Right ventricle myocardium inferior (tissue), 1 donor: ENCODE measurements around the gene SLC22A14. TPM values are rescaled to one million over a fixed set of nuclear protein-coding genes. Genes with fewer than 3 reads are reported as not detected.
"Not testable (repeated sequence)": the region's sequence is repeated elsewhere in the genome, so short reads cannot be mapped to it uniquely, and the experiment has no call there.

Experiments used
- ATAC-seq: fragments of 200-7000 bp; cut with Tn5 transposase; one replicate; pipeline ENCODE4 v1.9.1; 2020; ENCODE audit warnings: mild to moderate bottlenecking, moderate library complexity
- DNase-seq: peaks from one replicate; pipeline ENCODE4 v3.0.0; 2021; ENCODE audit errors: missing footprints
- intact Hi-C: fragments of 100-400 bp; cut with DNase I; formaldehyde crosslinking; loops from one replicate; pipeline ENCODE4 v1.11.0; 2022
- long read RNA-seq: library from polyadenylated mRNA; unstranded; transcript quantifications from one replicate; pipeline ENCODE4 v2.0.0, GENCODE V29; 2021
- total RNA-seq: library from RNA; stranded (reverse); fragmentation: NEBNext Ultra II Directional; extraction: Animal tissue kit (Norgen Biotek cat#: 25700); gene quantifications from one replicate; pipeline ENCODE4 v1.2.1, GENCODE V29; 2021
- donor health status: DM: no; HTN: yes; CAD: no; lungs with severe emphysema.

Gene SLC22A14, protein sequence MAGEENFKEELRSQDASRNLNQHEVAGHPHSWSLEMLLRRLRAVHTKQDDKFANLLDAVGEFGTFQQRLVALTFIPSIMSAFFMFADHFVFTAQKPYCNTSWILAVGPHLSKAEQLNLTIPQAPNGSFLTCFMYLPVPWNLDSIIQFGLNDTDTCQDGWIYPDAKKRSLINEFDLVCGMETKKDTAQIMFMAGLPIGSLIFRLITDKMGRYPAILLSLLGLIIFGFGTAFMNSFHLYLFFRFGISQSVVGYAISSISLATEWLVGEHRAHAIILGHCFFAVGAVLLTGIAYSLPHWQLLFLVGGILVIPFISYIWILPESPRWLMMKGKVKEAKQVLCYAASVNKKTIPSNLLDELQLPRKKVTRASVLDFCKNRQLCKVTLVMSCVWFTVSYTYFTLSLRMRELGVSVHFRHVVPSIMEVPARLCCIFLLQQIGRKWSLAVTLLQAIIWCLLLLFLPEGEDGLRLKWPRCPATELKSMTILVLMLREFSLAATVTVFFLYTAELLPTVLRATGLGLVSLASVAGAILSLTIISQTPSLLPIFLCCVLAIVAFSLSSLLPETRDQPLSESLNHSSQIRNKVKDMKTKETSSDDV
- not detected for total RNA-seq
- long read RNA-seq, result 0 reads

DNA sequence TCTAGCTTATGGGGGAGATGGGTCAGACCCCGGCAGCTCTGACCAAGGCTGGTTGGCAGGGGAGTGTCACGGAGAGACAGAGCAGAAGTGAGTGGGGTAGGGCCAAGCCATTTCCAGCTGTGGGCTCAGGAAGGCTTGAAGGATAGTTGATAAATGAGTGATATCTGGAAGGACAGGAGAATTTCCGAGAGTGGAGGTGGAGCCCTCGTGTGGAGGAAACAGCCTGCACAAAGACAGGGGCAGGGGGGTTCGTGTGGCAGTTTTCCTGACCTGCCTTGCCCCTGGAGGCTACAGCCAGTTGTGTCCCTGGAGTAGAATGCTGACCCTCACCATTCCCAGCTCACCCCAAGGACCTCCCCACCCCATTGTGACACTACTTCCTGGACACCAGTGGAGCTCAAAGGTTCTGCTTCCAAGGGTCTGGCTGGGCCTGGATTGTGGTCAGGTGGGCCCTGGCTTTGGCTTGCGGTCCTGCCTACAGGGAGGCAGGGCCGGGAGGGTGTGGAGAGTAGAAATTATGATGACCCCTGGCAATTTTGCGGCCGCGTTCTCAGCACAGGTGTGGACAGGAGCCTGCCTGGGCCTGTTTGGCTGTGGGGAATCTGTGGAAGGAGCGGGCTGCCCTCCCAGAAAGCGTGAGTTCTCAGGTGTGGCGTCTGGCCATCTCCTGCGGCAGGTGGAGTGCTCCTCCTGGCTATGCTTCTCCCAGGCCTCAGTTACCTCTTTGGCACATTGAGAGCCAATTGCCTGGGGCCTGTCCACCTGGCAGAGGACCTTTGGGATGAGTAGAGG, at the start of gene SLC22A14:
Gene SLC22A14 (plus strand): TSS at position 400 of the 792 bp plus-strand sequence. CDS start 23,733 bp downstream, outside the sequence.
- DNase-seq, result no peak
- no peak for ATAC-seq
- intact Hi-C loops, result no loop called here

DNA sequence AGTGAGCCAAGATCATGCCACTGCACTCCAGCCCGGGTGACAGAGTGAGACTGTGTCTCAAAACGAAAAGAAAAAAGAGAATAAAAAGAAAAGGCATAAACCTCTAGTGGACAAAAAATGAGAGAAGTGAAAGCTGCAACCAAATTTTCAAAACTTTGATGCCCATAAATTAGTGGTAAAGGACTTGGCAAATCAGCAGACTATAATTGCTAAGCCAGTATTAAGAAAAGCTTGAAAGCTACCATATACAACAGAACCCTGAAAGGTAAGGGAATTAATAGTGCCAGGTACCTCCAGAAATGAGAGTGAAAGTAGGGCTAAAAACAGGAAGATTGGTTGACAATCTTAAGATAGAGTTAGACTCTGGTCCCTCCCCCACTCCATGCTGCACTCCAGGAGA, 49.4 kb upstream of the SLC22A14 start:
- intact Hi-C loops, result no loop called here
- no peak for DNase-seq
- no peak for ATAC-seq

DNA sequence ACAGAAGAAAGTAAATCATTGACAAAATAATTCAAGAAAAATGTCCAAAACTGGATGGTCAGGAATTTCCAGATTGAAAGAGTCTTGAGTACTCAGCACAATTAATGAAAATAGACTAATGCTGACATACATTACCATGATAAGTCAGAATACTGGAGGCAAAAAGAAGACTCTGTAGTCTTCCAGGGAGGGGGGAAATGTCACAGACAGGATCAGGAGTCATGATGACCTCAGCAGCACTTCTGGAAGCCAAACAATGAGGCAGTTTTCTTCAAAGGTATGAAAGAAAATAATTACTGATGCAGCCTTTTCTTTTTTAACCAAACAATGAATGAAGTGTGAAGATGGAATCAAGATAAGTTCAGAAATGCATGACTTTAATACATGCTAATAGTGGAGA, 46.6 kb upstream of the SLC22A14 start:
- no peak for ATAC-seq
- intact Hi-C loops, result loop anchor here (5.0 kb wide), 1 partner anchor 108 kb away; no protein-coding TSS in a partner anchor
- DNase-seq, result no peak

DNA sequence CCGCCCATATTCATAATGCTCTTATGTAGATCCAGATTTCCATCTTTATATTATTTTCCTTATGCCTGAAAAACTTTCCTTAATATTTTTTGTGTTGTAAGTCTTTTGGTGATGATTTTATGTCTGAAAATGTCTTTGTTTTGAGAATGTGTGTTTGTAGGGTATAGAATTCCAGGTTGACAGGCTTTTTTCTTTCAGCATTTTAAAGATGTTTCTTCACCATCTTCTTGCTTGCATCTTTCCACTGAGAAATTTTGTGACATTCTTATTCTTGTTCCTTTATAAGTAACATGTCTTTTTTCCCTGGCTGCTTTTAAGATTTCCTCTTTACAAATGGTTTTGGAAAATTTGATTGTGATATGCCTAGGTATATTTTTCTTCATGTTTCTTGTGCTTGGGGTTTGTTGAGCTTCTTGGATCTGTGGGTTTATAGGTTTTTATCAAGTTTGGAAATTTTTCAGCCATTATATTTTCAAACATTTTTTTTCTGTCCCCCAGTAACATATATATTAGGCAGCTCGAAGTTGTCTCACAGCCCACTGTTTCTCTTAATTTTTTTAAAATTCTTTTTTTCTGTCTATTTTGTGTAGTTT, 43.6 kb upstream of the SLC22A14 start:
- intact Hi-C loops, result loop anchor here (5.0 kb wide), 1 partner anchor 111 kb away; no protein-coding TSS in a partner anchor
- DNase-seq, result no peak
- ATAC-seq, result no peak

DNA sequence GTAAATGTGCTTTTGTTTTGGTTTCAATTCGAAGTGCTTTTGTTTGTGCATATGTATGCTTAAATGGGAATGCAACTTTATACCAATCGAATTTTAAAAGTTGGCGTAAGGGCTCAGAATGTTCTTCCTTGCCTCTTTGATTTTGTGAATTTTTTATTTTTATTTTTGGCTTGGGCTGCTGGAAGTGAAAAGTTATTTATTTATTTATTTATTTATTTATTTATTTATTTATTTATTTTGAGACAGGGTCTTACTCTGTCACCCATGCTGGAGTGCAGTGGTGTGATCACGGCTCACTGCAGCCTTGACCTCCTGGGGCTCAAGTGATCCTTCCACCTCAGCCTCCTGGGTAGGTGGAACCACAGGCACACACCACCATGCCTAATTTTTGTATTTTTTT, 39.3 kb upstream of the SLC22A14 start:
- ATAC-seq, DNase-seq, intact Hi-C loops: not testable (repeated sequence)

DNA sequence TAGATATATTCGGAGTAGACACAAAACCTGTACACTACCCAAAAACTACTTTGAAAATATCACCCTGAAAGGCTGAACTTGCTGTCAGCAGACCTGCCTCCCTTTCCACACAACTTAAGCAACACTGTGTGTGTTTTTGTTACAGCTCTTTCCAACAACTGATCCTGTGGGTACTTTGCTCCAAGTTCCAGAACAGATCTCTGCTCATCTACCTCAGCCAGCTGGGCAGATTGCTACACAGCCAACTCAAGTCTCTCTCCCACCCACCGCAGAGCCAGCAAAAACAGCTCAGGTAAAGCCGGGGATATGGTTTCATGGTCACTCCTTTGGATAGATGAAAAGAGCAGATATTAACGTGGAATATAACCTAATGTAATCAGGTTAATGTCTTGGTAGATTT, 36.2 kb upstream of the SLC22A14 start:
- no peak for ATAC-seq
- intact Hi-C loops, result no loop called here

DNA sequence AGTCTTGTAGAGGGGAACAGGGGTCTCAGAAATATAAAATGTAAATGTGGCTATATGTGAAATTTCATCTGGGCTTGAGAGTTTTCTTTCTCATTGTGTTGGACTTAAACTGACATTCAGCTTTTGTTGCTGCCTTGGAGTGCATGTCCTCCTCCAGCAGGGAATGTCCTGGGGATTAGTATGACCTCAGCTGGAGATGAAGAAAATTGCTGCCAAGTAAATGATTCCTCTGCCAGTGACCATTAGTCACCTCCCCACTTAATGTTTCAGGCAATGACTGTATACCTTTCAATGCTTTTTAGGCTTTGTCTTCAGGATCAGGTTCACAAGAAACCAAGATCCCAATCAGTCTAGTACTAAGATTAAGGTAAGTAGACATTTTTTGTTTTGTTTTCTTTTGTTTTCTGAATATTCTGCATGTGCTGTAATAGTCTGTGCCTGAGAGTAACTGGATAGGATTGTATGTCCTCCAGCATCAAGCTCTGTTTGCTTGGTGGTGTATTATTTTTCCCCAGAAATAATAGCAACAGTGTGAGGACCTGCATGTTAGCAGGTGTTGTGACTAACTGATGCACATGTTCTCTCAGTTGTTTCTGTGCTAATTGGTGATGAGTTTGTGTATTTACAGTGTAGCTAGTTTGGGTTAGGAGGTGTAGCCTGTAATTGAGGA, 34.6 kb upstream of the SLC22A14 start:
- DNase-seq (no peak), ATAC-seq (peak; percentile 89)
- intact Hi-C loops, result no loop called here

More for the DNA sequence above, 36.2 kb upstream of the SLC22A14 start:
- DNase-seq, result no peak

DNA sequence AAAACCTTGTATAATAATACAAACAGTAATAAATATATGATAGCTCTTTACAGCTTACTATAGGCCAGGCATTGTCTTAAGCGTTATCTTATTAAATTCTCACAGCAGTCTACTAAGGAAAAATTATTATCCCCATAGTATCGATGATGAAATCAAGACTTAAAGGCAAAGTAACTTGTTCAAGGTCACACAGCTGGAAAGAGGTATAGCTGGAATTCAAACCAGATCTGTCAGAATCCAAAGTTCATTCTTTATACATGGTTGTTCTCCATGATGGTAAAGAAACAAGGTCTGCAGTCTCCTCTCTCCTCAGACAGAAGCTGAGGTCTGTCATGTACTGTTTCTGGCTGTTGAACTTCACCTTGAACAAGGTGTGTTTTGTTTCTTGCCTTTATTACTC, 31.9 kb upstream of the SLC22A14 start:
- intact Hi-C loops, result no loop called here
- no peak for DNase-seq
- ATAC-seq, result no peak

DNA sequence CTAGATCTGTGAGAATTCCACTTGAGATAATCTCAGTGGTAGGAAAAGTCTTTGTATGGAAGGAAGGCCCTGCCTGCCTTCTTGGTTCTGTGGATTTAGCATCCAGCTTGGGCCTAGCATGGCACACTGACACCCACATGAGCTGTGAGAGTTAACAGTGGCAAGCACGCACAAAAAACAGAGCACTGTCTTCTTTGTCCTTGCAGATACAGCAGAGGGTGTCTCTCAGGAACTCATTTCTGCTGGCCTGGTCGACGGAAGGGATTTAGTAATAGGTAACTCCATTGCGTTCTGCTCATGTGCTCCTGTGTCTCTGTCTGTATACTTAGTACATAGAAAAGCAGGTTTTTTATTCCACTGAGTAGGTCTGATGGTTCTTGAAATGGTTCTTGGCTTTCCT, 30.9 kb upstream of the SLC22A14 start:
- ATAC-seq (no peak), DNase-seq (no peak)

DNA sequence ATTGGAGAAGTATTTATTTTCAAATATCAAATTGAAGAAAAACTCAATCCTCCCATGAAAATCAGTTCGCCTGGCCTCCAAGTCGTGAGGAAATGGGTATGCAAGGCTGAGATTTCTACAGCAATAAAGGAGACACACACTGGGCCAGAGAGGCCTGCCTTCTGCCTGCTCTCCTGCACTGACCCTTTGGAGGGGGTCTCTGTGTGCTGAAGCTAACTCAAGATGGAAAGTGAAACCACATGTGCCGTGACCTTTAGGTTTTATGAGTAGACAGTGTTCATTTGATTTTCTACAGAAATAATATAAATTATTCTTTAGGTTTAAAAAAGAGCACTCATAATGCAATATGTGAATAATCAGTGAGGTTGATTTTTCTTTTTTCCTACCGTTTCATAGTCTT, 28.4 kb upstream of the SLC22A14 start:
- no peak for DNase-seq
- intact Hi-C loops, result no loop called here
- ATAC-seq, result no peak

More for the DNA sequence above, 30.9 kb upstream of the SLC22A14 start:
- intact Hi-C loops, result no loop called here

DNA sequence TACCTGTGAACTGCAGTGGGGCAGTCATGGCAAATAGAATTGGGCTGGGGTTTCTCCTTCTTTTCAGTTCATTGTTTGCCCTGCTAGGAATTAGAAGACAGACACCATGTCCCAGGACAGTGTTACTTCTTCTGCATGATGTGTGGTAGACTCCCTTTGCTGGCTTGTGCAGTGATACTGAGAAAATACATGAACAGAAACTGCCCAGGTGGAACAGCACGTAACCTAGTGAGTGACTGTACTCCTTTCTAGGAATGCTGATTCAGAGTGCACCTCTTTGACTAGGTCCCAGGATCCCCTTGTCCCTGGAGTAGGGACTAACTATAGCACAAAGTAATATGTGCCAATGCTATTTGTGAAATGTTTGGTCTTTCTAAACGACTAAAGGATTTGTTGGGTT, 27.2 kb upstream of the SLC22A14 start:
- ATAC-seq (no peak), DNase-seq (no peak)
- intact Hi-C loops, result no loop called here

DNA sequence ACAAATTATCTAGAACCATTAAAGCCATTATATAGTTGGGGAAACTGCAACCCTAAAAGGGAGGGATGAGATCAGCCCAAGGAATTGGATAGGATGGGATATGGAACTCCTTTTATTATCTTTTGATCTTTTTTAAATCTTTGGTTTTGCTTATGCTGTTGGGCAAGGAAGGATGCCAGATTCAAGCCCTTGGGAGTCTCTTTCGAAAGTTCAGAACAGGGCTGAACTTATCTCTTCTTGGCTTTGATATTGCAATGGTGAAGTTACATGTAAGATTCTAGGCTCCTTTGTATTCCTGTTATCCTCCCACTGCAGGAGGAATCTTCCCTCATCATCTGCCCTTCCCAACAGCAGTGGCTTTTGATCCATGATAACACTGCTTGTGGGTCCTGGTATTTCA, 26.5 kb upstream of the SLC22A14 start:
- DNase-seq (no peak), ATAC-seq (no peak)
- intact Hi-C loops, result no loop called here

DNA sequence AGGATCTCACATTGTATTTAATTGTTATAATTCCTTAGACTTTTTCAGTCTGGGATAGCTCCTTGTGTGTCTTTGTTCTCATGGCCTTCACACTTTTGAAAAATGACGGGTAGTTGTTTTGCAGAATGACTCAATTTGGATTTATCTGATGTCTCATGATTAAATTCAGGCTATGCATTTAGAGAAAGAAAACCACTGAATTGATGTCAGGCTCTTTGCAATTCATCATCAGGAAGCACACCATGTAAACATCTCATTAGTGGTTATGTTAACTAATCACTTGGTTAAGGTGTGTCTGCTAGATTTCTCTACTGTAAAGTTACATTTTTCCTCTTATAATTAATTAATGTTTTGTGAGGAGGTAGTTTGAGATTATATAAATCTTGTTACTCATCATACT, 24.5 kb upstream of the SLC22A14 start:
- DNase-seq (no peak), ATAC-seq (no peak)
- intact Hi-C loops, result no loop called here

DNA sequence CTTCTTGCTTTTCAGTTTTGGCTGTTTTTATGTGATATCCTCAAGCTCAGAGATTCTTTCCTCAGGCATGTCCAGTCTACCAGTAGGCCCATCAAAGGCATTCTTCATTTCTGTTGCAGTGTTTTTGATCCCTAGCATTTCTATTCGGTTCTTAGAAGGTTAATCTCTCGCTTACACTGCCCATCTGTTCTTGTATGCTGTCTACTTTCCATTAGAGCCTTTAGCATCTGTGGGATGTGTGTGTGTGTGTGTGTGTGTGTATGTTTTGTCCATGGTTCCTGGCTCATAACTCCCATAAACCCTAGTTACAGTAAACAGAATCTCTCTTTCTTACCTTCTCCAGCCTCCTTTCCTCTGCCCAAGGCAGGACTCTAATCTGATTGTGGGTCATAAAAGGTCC, 21.6 kb upstream of the SLC22A14 start:
- intact Hi-C loops, result no loop called here
- no peak for ATAC-seq
- DNase-seq, result no peak

DNA sequence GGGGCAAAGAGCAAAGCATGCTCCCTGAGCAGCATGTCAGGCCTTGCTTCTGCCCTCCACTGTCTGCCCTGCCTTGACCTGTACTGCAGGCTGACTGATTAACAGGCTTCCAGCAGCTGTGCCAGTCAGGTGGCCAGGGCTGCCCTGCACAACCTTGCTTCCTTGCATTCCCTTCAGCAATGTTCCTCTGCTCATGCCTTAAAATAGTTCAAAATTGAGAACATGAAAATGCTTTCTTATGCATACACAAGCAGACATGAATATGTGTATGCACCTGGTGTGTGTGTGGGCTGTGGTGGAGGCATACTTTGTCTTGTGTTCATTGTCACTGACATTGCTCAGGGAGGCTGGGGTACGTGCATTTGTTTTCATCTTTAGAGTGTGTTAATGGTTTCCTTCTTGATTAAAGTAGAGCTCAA, 17.7 kb upstream of the SLC22A14 start:
- intact Hi-C loops, result no loop called here
- DNase-seq (no peak), ATAC-seq (peak; percentile 87)

DNA sequence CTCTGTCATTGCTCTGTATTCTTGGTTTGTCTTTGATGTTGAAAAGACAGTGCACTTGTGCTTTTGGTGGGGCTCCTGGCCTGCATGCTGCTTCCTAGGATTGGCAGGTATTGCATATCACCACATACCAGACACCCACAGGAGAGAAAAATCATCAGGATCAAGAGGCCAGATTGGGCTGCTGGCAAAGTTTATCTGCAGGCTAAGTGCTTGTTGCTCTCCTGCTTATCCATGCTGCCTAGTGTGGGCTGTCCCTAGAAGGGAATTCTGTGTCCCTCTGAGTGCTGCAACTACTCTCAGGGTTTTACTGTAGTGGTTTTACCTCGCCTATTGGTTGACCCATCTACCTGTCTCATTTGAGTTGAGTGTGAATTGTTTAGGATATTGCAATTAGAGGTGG, 17.3 kb upstream of the SLC22A14 start:
- no peak for DNase-seq
- ATAC-seq, result peak; percentile 55
- intact Hi-C loops, result no loop called here

DNA sequence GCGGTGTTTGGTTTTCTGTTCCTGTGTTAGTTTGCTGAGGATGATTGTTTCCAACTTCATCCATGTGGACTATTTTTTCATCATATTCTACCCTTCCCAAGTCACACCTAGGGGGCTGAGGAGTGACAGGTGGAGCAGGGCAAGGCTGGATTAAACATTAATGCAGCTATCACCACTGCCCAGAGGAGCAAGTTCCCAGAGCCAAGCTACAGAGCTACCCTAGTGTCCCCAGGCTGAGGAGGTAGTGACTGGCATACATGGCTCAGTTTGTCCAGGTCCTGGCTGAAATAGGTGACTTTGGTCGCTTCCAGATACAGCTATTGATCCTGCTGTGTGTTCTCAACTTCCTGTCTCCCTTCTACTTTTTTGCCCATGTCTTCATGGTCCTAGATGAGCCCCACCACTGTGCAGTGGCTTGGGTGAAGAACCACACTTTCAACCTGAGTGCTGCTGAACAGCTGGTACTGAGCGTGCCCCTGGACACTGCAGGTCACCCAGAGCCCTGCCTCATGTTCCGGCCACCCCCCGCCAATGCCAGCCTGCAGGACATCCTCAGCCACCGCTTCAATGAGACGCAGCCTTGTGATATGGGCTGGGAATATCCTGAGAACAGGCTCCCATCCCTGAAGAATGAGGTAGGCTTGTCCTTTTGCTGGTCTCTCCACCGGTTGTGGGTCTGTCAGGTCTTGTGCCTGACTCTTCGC, 16.3 kb upstream of the SLC22A14 start, which contains the start of gene SLC22A13:
Gene SLC22A13 (plus strand): TSS at position 209 of the 704 bp plus-strand sequence. CDS start 49 bp downstream, at position 258.
- intact Hi-C loops, result no loop called here
- no peak for ATAC-seq

DNA sequence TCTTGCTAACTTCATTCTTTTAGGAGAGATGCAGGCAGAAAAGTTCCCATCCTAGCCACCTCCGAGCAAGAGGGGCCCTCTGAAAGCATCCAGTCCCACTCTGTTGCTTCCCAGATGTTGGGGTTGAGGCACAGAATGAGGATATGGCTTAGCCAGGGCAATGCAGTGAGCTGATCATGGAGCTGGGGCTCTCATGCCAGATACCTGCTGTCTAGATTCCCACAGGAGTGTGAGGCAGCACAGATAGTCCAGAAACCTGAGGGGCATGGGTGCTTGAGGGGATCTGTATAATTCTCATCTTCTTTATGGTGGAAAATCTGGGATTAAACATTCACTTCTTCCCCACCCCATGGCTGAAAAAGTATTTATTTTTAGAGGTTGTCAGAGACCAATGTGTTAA, 15.3 kb upstream of the SLC22A14 start:
- intact Hi-C loops, result no loop called here
- DNase-seq (no peak), ATAC-seq (no peak)

More for the DNA sequence above, 16.3 kb upstream of the SLC22A14 start, which contains the start of gene SLC22A13:
- no peak for DNase-seq
